Keratinocyte (primary cell): ENCODE data around the gene PLSCR1. TPM values are rescaled to one million over a fixed set of nuclear protein-coding genes. Genes with fewer than 3 reads are reported as not detected.

Source experiments
- DNase-seq: peaks from one replicate; pipeline ENCODE4 v3.0.0-alpha.2; 2011; ENCODE audit warnings: low read depth, missing footprints, low spot score
- FAIRE-seq: peaks from 2 replicates; lab custom pipeline; 2011; peaks lifted over from hg19 to GRCh38; lab: Jason Lieb, UNC
- H2AFZ ChIP-seq: 2 replicates; pipeline ENCODE4 v1.6.0; 2012; ENCODE audit warnings: low read length, control low read depth, inconsistent platforms; ENCODE audit not compliant: control insufficient read depth
- H3K27ac ChIP-seq: 2 replicates; pipeline ENCODE4 v1.5.1; 2011; ENCODE audit warnings: low read length; ENCODE audit not compliant: control insufficient read depth, insufficient read depth
- H3K27me3 ChIP-seq: 3 replicates; pipeline ENCODE4 v1.6.0; 2011; ENCODE audit warnings: low read length; ENCODE audit not compliant: control insufficient read depth, insufficient read depth; ENCODE audit errors: extremely low read depth
- H3K36me3 ChIP-seq, 2 experiments: 2 replicates in 1 of 2; 3 replicates in 1 of 2; pipeline ENCODE4 v1.5.1; 2011; ENCODE audit warnings: low read length in 2 of 2, mild to moderate bottlenecking in 1 of 2; ENCODE audit not compliant: control insufficient read depth in 2 of 2, insufficient read depth in 2 of 2; ENCODE audit errors: extremely low read depth in 1 of 2
- H3K4me1 ChIP-seq: 3 replicates; pipeline ENCODE4 v1.5.1; 2011; ENCODE audit warnings: low read length; ENCODE audit not compliant: control insufficient read depth, insufficient read depth; ENCODE audit errors: extremely low read depth
- H3K4me2 ChIP-seq: 3 replicates; pipeline ENCODE4 v1.6.0; 2011; ENCODE audit warnings: low read depth, low read length; ENCODE audit not compliant: control insufficient read depth, insufficient read depth; ENCODE audit errors: extremely low read depth
- H3K4me3 ChIP-seq, 3 experiments: fragments of 200-600 bp in 1 of 3; sonication (generic) in 1 of 3; 2 replicates in 2 of 3; 3 replicates in 1 of 3; pipeline ENCODE4 v1.5.1; 2011 to 2016; ENCODE audit warnings: low read length in 3 of 3, mild to moderate bottlenecking in 3 of 3, control low read depth in 2 of 3, inconsistent platforms in 1 of 3, low read depth in 1 of 3, mixed read lengths in 1 of 3, mixed run types in 1 of 3, moderate library complexity in 1 of 3; ENCODE audit not compliant: control insufficient read depth in 2 of 3, insufficient read depth in 2 of 3; ENCODE audit errors: extremely low read depth in 1 of 3
- H3K79me2 ChIP-seq: 2 replicates; pipeline ENCODE4 v1.6.0; 2012; ENCODE audit warnings: low read length; ENCODE audit not compliant: control insufficient read depth, insufficient read depth
- H3K9ac ChIP-seq: 3 replicates; pipeline ENCODE4 v1.6.0; 2011; ENCODE audit warnings: low read length; ENCODE audit not compliant: control insufficient read depth, insufficient read depth; ENCODE audit errors: extremely low read depth
- H3K9me1 ChIP-seq: 3 replicates; pipeline ENCODE4 v1.6.0; 2011; ENCODE audit warnings: low read length; ENCODE audit not compliant: control insufficient read depth, insufficient read depth; ENCODE audit errors: extremely low read depth
- H3K9me3 ChIP-seq: 2 replicates; pipeline ENCODE4 v1.5.1; 2012; ENCODE audit warnings: low read depth, low read length; ENCODE audit not compliant: control insufficient read depth
- H4K20me1 ChIP-seq: 3 replicates; pipeline ENCODE4 v1.6.0; 2011; ENCODE audit warnings: low read length; ENCODE audit not compliant: control insufficient read depth, insufficient read depth; ENCODE audit errors: extremely low read depth
- CTCF ChIP-seq, 3 experiments: IDR thresholded peaks in 1 of 3; conservative IDR thresholded peaks in 1 of 3; optimal IDR thresholded peaks in 1 of 3; 2 replicates in 2 of 3; 3 replicates in 1 of 3; pipeline versions ENCODE3 to v1.5.1; 2011; ENCODE audit warnings: low read length in 3 of 3, mild to moderate bottlenecking in 3 of 3, moderate library complexity in 2 of 3, control low read depth in 1 of 3, inconsistent platforms in 1 of 3; ENCODE audit not compliant: insufficient read depth in 2 of 3; ENCODE audit errors: extremely low read depth in 1 of 3
- EZH2 ChIP-seq: IDR thresholded peaks from one replicate; pipeline ENCODE4 v1.6.1; 2012; ENCODE audit warnings: inconsistent platforms, mild to moderate bottlenecking, low read length, moderate library complexity
- dilution Hi-C: fragments of 300-500 bp; cut with MboI; formaldehyde crosslinking; loops from one replicate; pipeline ENCODE4 v1.7.0; 2020; ENCODE audit warnings: low sequenced_read_pairs; ENCODE audit not compliant: extremely low pct_ligation_motif_present
- polyA plus RNA-seq, 5 experiments: library from polyadenylated mRNA; depleted of rRNA in 3 of 5; stranded (reverse) in 3 of 5; stranded (forward) in 1 of 5; unstranded in 1 of 5; fragments of >200 nt; gene quantifications; 1 replicate in 1 of 5; 2 replicates in 3 of 5; 3 replicates in 1 of 5; pipeline versions ENCODE4 v1.2.1 to v1.2.3, GENCODE V29; 2011 to 2012; ENCODE audit warnings: missing spikeins in 2 of 5, low read depth in 1 of 5, low replicate concordance in 1 of 5

The PLSCR1 gene
- polyA plus RNA-seq, 1 donor (not counting 4 experiments of a cell fraction or from before 2014, with no cell fraction given) = 77.6 TPM

DNA sequence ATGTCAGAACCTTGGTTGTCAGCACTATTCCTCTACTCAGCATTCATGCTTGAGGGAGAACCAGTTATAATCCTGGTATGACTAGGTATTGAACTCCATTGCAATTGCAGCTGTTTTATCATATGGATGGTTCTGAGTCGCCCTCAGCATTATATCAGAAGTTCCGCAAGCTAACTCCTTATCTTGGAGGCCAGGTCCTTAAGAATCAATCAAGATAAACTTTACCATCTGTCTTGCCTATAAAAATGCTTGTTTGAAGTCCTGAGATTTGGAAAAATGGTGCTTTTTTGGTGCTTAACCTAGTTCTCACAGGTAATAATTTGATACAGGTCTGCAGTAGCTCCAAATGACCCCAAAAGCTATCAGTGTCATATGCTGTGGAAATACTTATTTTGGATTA lies 16.3 kb upstream of the PLSCR1 start:
- dilution Hi-C loops = no loop called here
- Histone ChIP-seq H3K9ac (no peak overlapping the region), H3K4me3 (no peak overlapping the region), H3K9me3 (no peaks in the 10 kb centered on the region), H3K4me1 (peaks cover 6% of the 10 kb centered on the region), H4K20me1 (no peaks in the 10 kb centered on the region), H3K27me3 (no peaks in the 10 kb centered on the region), H3K4me2 (no peak overlapping the region), H3K36me3 (no peaks in the 10 kb centered on the region), H3K27ac (no peak overlapping the region), H2AFZ (no peak overlapping the region), H3K9me1 (no peaks in the 10 kb centered on the region), H3K79me2 (no peaks in the 10 kb centered on the region)
- FAIRE-seq (no peak), DNase-seq (no peak)
- TF ChIP-seq EZH2 = no peak
- TF ChIP-seq CTCF (optimal IDR thresholded peaks at IDR 0.05 in 1 of 3, IDR thresholded peaks at IDR 0.05 in 1 of 3, conservative IDR thresholded peaks at IDR 0.05 in 1 of 3; ENCODE audit: extremely low read depth in 1 of 3, insufficient read depth in 2 of 3, low read length in 3 of 3) = no peak

- FAIRE-seq = no peak
- Histone ChIP-seq H3K4me3 (no peak overlapping the region), H3K27ac (no peak overlapping the region), H3K27me3 (no peaks in the 10 kb centered on the region), H3K4me1 (peaks cover 6% of the 10 kb centered on the region), H2AFZ (no peak overlapping the region), H3K9ac (no peak overlapping the region), H3K36me3 (no peaks in the 10 kb centered on the region), H3K79me2 (no peaks in the 10 kb centered on the region), H3K9me1 (no peaks in the 10 kb centered on the region), H3K9me3 (no peaks in the 10 kb centered on the region), H4K20me1 (no peaks in the 10 kb centered on the region), H3K4me2 (no peak overlapping the region)
- no peak for TF ChIP-seq EZH2
- no peak for TF ChIP-seq CTCF (optimal IDR thresholded peaks at IDR 0.05 in 1 of 3, IDR thresholded peaks at IDR 0.05 in 1 of 3, conservative IDR thresholded peaks at IDR 0.05 in 1 of 3; ENCODE audit: extremely low read depth in 1 of 3, insufficient read depth in 2 of 3, low read length in 3 of 3)
- DNase-seq = no peak
- dilution Hi-C loops = no loop called here
Measured at GRCh38 chr3:146559388-146559787, 15.0 kb upstream of the PLSCR1 start.
